Neural cell (in vitro differentiated cells): ENCODE results near the gene P2RX1. TPM values are rescaled to one million over a fixed set of nuclear protein-coding genes. Genes with fewer than 3 reads are reported as not detected.

Source experiments
- H2AFZ ChIP-seq: fragments of 200-600, 300-800 bp; sonication (generic), shearing (Covaris generic); 2 replicates; pipeline ENCODE4 v1.6.0; 2014; ENCODE audit warnings: low read depth, mild to moderate bottlenecking, antibody characterized with exemption, low read length, moderate library complexity
- H3F3A ChIP-seq: fragments of 200-600 bp; shearing (Covaris generic); 2 replicates; pipeline ENCODE4 v1.6.1; 2016; ENCODE audit warnings: mild to moderate bottlenecking, moderate library complexity, mixed read lengths, antibody characterized with exemption, low read length; ENCODE audit not compliant: insufficient read depth, poor library complexity, severe bottlenecking
- H3K27ac ChIP-seq: fragments of 200-600, 300-800 bp; sonication (generic), shearing (Covaris generic); 2 replicates; pipeline ENCODE4 v1.5.1; 2014; ENCODE audit warnings: mild to moderate bottlenecking, low read length, moderate library complexity
- H3K27me3 ChIP-seq: fragments of 300-800, 200-600 bp; sonication (generic), shearing (Covaris generic); 2 replicates; pipeline ENCODE4 v1.6.0; 2014; ENCODE audit warnings: mild to moderate bottlenecking, low read depth, low read length, moderate library complexity; ENCODE audit not compliant: insufficient read depth
- H3K36me3 ChIP-seq: fragments of 300-800, 200-600 bp; sonication (generic), shearing (Covaris generic); 2 replicates; pipeline ENCODE4 v1.5.1; 2014; ENCODE audit warnings: mild to moderate bottlenecking, antibody characterized with exemption, low read length, moderate library complexity; ENCODE audit not compliant: insufficient read depth
- H3K4me2 ChIP-seq: fragments of 300-800, 200-600 bp; sonication (generic), shearing (Covaris generic); 2 replicates; pipeline ENCODE4 v1.6.0; 2014; ENCODE audit warnings: mild to moderate bottlenecking, low read length
- H3K4me3 ChIP-seq: fragments of 300-800, 200-600 bp; sonication (generic), shearing (Covaris generic); 2 replicates; pipeline ENCODE4 v1.5.1; 2014; ENCODE audit warnings: mild to moderate bottlenecking, low read length, moderate library complexity
- H3K79me2 ChIP-seq: fragments of 200-600 bp; shearing (Covaris generic); replicated peaks from 2 replicates; pipeline ENCODE4 v1.6.0; 2014; ENCODE audit warnings: mild to moderate bottlenecking, low read length, moderate library complexity; ENCODE audit not compliant: insufficient read depth
- H3K9ac ChIP-seq: fragments of 300-800, 200-600 bp; sonication (generic), shearing (Covaris generic); 2 replicates; pipeline ENCODE4 v1.6.1; 2016; ENCODE audit warnings: mild to moderate bottlenecking, low read length, mixed read lengths
- H3K9me2 ChIP-seq: fragments of 200-600 bp; shearing (Covaris generic); 2 replicates; pipeline ENCODE4 v1.6.1; 2016; ENCODE audit warnings: mild to moderate bottlenecking, low read length, mixed read lengths; ENCODE audit not compliant: insufficient read depth
- H3K9me3 ChIP-seq: fragments of 200-600, 300-800 bp; sonication (generic), shearing (Covaris generic); 2 replicates; pipeline ENCODE4 v1.6.1; 2016; ENCODE audit warnings: mild to moderate bottlenecking, mixed run types, low read length, moderate library complexity, mixed read lengths
- H4K20me1 ChIP-seq: fragments of 200-600 bp; shearing (Covaris generic); 2 replicates; pipeline ENCODE4 v1.6.1; 2016; ENCODE audit warnings: mild to moderate bottlenecking, mixed run types; ENCODE audit not compliant: insufficient read depth
- EP300 ChIP-seq: fragments of 450-650 bp; conservative IDR thresholded peaks from 2 replicates; pipeline ENCODE4 v1.6.1; 2014; ENCODE audit warnings: antibody characterized with exemption, mild to moderate bottlenecking, moderate library complexity; ENCODE audit not compliant: poor library complexity, severe bottlenecking
- EZH2 ChIP-seq: fragments of 200-600, 300-800 bp; shearing (Covaris generic), sonication (generic); IDR thresholded peaks from 2 replicates; pipeline ENCODE4 v1.6.1; 2014; ENCODE audit warnings: antibody characterized with exemption, low read length, borderline replicate concordance, mild to moderate bottlenecking; ENCODE audit not compliant: insufficient read depth, poor library complexity, severe bottlenecking
- MXI1 ChIP-seq: fragments of 450-650 bp; conservative IDR thresholded peaks from 2 replicates; pipeline ENCODE4 v1.6.1; 2014; ENCODE audit warnings: antibody characterized with exemption, mild to moderate bottlenecking; ENCODE audit not compliant: poor library complexity, severe bottlenecking
- POLR2AphosphoS5 ChIP-seq: IDR thresholded peaks from 2 replicates; pipeline ENCODE4 v1.6.1; 2012
- RAD21 ChIP-seq: fragments of 450-650 bp; conservative IDR thresholded peaks from 2 replicates; pipeline ENCODE4 v1.6.1; 2014; ENCODE audit warnings: antibody characterized with exemption, mild to moderate bottlenecking, moderate library complexity
- SMC3 ChIP-seq: fragments of 450-650 bp; conservative IDR thresholded peaks from 2 replicates; pipeline ENCODE4 v1.6.1; 2014; ENCODE audit warnings: antibody characterized with exemption, mild to moderate bottlenecking, moderate library complexity; ENCODE audit not compliant: poor library complexity
- TAF1 ChIP-seq: IDR thresholded peaks from 2 replicates; pipeline ENCODE4 v1.6.1; 2012; ENCODE audit warnings: low read depth
- polyA plus RNA-seq: library from polyadenylated mRNA; depleted of rRNA; stranded (reverse); fragments of >200 nt; gene quantifications from 2 replicates; pipeline ENCODE4 v1.2.3, GENCODE V29; 2014
- TF ChIP-seq, protein P1 (sequence below): fragments of 450-650 bp; IDR thresholded peaks from 2 replicates; pipeline ENCODE4 v1.5.1; 2014; ENCODE audit warnings: antibody characterized with exemption, mild to moderate bottlenecking, moderate library complexity; ENCODE audit not compliant: poor library complexity, severe bottlenecking
- TF ChIP-seq, protein P2 (sequence below): IDR thresholded peaks from 2 replicates; pipeline ENCODE4 v1.6.1; 2012; ENCODE audit warnings: borderline replicate concordance

P2RX1 gene
- polyA plus RNA-seq, 1 donor from 2014 or later: not detected

DNA sequence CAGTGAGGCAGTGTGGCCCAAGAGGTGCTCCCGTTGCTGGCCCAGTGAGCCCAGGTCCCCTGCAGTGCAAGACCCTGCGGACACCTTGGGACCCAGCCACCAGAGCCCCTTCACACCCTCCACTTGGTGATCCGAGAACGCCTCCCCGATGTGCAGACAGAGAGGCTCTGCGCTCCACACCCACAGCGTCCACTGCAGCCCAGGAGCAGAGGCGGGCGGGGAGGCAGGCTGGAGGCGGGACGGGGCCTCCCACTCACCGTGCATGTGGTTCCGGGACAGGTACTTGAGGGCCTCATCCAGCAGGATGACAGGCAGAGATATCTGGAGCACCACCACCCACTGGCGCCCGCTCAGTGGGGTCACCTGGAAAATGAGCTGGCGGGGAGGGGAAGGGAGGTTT lies 12.1 kb upstream of the P2RX1 start:
- Histone ChIP-seq H3K4me2 (no peak overlapping the region), H2AFZ (no peak overlapping the region), H3K9me3 (no peaks in the 10 kb centered on the region), H3K9me2 (no peaks in the 10 kb centered on the region), H3K9ac (no peak overlapping the region), H3K27me3 (no peaks in the 10 kb centered on the region), H3K27ac (no peak overlapping the region), H3F3A (no peaks in the 10 kb centered on the region), H3K79me2 (no peaks in the 10 kb centered on the region), H4K20me1 (no peaks in the 10 kb centered on the region), H3K36me3 (no peaks in the 10 kb centered on the region), H3K4me3 (no peak overlapping the region)
- TF ChIP-seq, protein P1, sequence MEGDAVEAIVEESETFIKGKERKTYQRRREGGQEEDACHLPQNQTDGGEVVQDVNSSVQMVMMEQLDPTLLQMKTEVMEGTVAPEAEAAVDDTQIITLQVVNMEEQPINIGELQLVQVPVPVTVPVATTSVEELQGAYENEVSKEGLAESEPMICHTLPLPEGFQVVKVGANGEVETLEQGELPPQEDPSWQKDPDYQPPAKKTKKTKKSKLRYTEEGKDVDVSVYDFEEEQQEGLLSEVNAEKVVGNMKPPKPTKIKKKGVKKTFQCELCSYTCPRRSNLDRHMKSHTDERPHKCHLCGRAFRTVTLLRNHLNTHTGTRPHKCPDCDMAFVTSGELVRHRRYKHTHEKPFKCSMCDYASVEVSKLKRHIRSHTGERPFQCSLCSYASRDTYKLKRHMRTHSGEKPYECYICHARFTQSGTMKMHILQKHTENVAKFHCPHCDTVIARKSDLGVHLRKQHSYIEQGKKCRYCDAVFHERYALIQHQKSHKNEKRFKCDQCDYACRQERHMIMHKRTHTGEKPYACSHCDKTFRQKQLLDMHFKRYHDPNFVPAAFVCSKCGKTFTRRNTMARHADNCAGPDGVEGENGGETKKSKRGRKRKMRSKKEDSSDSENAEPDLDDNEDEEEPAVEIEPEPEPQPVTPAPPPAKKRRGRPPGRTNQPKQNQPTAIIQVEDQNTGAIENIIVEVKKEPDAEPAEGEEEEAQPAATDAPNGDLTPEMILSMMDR: no peak
- TF ChIP-seq SMC3 (no peak), EP300 (no peak), TAF1 (no peak), POLR2AphosphoS5 (no peak), MXI1 (no peak), RAD21 (no peak), EZH2 (no peak)
- TF ChIP-seq, protein P2, sequence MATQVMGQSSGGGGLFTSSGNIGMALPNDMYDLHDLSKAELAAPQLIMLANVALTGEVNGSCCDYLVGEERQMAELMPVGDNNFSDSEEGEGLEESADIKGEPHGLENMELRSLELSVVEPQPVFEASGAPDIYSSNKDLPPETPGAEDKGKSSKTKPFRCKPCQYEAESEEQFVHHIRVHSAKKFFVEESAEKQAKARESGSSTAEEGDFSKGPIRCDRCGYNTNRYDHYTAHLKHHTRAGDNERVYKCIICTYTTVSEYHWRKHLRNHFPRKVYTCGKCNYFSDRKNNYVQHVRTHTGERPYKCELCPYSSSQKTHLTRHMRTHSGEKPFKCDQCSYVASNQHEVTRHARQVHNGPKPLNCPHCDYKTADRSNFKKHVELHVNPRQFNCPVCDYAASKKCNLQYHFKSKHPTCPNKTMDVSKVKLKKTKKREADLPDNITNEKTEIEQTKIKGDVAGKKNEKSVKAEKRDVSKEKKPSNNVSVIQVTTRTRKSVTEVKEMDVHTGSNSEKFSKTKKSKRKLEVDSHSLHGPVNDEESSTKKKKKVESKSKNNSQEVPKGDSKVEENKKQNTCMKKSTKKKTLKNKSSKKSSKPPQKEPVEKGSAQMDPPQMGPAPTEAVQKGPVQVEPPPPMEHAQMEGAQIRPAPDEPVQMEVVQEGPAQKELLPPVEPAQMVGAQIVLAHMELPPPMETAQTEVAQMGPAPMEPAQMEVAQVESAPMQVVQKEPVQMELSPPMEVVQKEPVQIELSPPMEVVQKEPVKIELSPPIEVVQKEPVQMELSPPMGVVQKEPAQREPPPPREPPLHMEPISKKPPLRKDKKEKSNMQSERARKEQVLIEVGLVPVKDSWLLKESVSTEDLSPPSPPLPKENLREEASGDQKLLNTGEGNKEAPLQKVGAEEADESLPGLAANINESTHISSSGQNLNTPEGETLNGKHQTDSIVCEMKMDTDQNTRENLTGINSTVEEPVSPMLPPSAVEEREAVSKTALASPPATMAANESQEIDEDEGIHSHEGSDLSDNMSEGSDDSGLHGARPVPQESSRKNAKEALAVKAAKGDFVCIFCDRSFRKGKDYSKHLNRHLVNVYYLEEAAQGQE: no peak

DNA sequence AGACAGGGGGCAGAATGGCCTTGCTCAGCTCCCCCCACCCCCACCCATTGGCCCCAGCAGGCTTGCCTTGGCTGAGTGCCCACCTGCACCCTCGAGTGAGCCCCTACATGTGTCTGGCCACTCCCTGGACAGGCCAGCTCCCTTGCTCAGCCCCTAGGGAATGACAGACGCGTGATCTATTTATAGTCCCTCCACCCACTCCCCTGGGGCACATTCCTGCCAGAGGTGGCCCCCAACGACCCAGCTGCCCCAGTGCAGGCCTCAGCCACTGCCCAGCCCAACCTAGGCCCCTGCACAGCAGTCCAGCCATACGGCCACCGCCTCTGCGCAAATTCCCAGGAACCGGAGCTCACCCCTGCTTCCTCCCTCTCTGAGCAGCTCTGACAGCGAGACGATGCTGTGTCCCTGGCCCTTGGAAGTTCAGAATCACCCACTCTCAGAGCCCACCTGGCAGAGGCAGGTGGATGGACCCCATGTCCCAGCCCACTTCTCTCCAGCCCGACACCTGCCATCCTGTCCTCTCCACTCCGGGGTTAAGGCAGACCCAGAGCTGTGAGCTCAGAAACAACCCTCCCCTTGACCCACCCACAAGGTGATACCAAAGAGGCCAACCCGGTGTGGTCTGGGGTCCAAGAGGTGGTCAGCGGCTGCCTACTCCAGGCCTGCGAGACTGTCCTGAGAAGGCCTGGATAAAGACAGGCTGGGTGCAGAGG lies 11.5 kb upstream of the P2RX1 start:
- Histone ChIP-seq H4K20me1 (no peaks in the 10 kb centered on the region), H3K9ac (no peak overlapping the region), H3K4me2 (no peak overlapping the region), H3K9me2 (no peaks in the 10 kb centered on the region), H3K79me2 (no peaks in the 10 kb centered on the region), H3F3A (no peaks in the 10 kb centered on the region), H3K27ac (no peak overlapping the region), H3K9me3 (no peaks in the 10 kb centered on the region), H3K4me3 (no peak overlapping the region), H2AFZ (no peak overlapping the region), H3K27me3 (no peaks in the 10 kb centered on the region), H3K36me3 (no peaks in the 10 kb centered on the region)
- no peak for TF ChIP-seq RAD21
- TF ChIP-seq EZH2: no peak
- no peak for TF ChIP-seq EP300
- no peak for TF ChIP-seq POLR2AphosphoS5
- no peak for TF ChIP-seq MXI1
- no peak for TF ChIP-seq SMC3
- TF ChIP-seq, protein P2: no peak
- TF ChIP-seq TAF1: no peak
- TF ChIP-seq, protein P1: no peak
